Measurements from ENCODE around the gene ATP8B3.

DNA sequence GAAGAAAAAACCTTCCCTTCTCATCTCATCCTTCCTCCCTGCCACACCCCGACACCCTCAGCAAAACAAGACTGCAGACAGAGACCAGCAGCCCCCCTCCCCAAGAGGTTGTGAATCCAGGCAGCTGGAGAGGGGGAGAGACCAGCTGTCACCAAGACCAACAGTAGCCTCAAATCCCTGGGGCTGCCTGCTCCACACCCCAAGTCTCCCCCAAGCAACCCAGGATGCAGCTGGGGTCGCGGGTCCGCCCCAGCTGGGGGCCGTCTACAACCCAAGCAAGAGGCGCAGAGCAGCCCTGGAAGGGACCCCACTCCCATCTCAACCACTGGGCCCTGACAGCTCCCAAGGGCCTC is 44.2 kb upstream of the ATP8B3 start:
- TF ChIP-seq POLR2A (IDR thresholded peaks at IDR 0.05): no peak
- TF ChIP-seq, protein P1, sequence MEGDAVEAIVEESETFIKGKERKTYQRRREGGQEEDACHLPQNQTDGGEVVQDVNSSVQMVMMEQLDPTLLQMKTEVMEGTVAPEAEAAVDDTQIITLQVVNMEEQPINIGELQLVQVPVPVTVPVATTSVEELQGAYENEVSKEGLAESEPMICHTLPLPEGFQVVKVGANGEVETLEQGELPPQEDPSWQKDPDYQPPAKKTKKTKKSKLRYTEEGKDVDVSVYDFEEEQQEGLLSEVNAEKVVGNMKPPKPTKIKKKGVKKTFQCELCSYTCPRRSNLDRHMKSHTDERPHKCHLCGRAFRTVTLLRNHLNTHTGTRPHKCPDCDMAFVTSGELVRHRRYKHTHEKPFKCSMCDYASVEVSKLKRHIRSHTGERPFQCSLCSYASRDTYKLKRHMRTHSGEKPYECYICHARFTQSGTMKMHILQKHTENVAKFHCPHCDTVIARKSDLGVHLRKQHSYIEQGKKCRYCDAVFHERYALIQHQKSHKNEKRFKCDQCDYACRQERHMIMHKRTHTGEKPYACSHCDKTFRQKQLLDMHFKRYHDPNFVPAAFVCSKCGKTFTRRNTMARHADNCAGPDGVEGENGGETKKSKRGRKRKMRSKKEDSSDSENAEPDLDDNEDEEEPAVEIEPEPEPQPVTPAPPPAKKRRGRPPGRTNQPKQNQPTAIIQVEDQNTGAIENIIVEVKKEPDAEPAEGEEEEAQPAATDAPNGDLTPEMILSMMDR (IDR thresholded peaks at IDR 0.05): no peak

Data from testis (tissue), 2 donors.